Mucosa of descending colon (tissue), 3 donors: ENCODE measurements around the gene BANF2. TPM values are rescaled to one million over a fixed set of nuclear protein-coding genes. Genes with fewer than 3 reads are reported as not detected.
A peak's percentile ranks its signal among the peaks of the same experiment; 100 is the strongest.

Experiments used
- ATAC-seq: fragments of 200-7000 bp; cut with Tn5 transposase; one replicate; pipeline ENCODE4 v1.9.1; 2020; ENCODE audit warnings: mild to moderate bottlenecking, moderate library complexity
- DNase-seq, 3 donors: peaks; one replicate each; pipeline ENCODE4 v3.0.0-alpha.2; 2020
- H3K36me3 ChIP-seq: fragments of 200-600 bp; one replicate; pipeline ENCODE4 v1.8.0; 2021; ENCODE audit warnings: low read depth, mild to moderate bottlenecking
- H3K4me1 ChIP-seq: fragments of 200-600 bp; one replicate; pipeline ENCODE4 v1.8.0; 2021; ENCODE audit warnings: low read depth, mild to moderate bottlenecking
- H3K4me3 ChIP-seq: fragments of 200-600 bp; one replicate; pipeline ENCODE4 v1.8.0; 2021; ENCODE audit warnings: mild to moderate bottlenecking
- H3K9me3 ChIP-seq: fragments of 200-600 bp; one replicate; pipeline ENCODE4 v1.8.0; 2021; ENCODE audit warnings: mild to moderate bottlenecking
- intact Hi-C, 2 donors: fragments of 100-400 bp; cut with DNase I in 1 of 2; cut with micrococcal nuclease in 1 of 2; formaldehyde crosslinking; loops; one replicate each; pipeline versions ENCODE4 v1.11.0 to v1.11.1; 2022; cut with DNase I, micrococcal nuclease
- total RNA-seq, 3 donors: library from RNA; stranded (reverse); fragmentation: NEBNext Ultra II Directional in 2 of 3; extraction: Animal tissue kit (Norgen Biotek cat#: 25700) in 2 of 3; gene quantifications; one replicate each; pipeline versions ENCODE4 v1.2.1 to v1.2.4, GENCODE V29; 2021 to 2023
- TF ChIP-seq, protein P1 (sequence below): fragments of 200-600 bp; IDR thresholded peaks from one replicate; pipeline ENCODE4 v1.8.0; 2022; ENCODE audit warnings: antibody characterized with exemption, mild to moderate bottlenecking
- donor health status: DM: no; HTN: no; CAD: no; lungs with moderate emphysema.
- donor health status: DM: no; HTN: no; CAD: no.
- donor health status: DM: no; HTN: yes; CAD: no.

The BANF2 gene
- total RNA-seq, 3 donors from 2014 or later = not detected

DNA sequence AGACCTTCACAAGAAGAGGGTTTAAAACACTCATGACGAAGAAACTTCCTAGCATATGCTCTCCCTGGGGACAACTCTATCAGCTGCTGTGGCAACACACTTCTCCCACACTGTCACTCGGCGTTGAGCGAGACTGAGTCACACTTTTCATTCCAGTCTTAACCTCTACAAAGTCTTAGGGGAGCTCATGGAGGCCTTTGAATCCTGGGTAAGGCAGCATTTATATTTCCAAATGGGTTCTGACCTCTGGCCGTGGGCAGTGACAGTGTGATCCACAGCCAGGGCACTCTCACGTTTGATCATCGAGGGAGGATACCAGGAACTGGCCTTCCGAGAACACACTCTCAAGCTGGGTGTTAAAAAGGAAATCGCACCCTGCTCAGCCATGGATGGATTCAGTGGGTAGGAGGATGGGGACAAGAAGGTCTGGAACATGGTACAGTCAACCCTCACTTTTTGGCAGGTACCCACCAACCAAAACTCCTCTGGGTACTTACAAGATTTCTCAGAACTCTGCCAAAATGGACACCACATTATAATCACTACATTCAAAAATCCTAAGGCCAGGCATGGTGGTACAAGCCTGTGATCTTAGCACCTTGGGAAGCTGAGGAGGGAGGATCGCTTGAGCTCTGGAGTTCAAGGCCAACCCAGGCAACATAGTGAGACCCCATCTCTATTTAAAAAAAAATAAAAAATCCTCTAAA lies 37.3 kb upstream of the BANF2 start:
- Histone ChIP-seq H3K4me1 (peaks cover 20% of the 10 kb centered on the region), H3K9me3 (no peaks in the 10 kb centered on the region), H3K4me3 (no peak overlapping the region), H3K36me3 (no peaks in the 10 kb centered on the region)
- intact Hi-C loops = no loop called here
- TF ChIP-seq, protein P1, sequence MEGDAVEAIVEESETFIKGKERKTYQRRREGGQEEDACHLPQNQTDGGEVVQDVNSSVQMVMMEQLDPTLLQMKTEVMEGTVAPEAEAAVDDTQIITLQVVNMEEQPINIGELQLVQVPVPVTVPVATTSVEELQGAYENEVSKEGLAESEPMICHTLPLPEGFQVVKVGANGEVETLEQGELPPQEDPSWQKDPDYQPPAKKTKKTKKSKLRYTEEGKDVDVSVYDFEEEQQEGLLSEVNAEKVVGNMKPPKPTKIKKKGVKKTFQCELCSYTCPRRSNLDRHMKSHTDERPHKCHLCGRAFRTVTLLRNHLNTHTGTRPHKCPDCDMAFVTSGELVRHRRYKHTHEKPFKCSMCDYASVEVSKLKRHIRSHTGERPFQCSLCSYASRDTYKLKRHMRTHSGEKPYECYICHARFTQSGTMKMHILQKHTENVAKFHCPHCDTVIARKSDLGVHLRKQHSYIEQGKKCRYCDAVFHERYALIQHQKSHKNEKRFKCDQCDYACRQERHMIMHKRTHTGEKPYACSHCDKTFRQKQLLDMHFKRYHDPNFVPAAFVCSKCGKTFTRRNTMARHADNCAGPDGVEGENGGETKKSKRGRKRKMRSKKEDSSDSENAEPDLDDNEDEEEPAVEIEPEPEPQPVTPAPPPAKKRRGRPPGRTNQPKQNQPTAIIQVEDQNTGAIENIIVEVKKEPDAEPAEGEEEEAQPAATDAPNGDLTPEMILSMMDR = no peak
- ATAC-seq = peak; percentile 68
- DNase-seq = no peak

GRCh38 chr20:17663040-17663399 lies 36.7 kb upstream of the BANF2 start:
- intact Hi-C loops = no loop called here
- DNase-seq (no peak), ATAC-seq (no peak)
- Histone ChIP-seq H3K36me3 (no peaks in the 10 kb centered on the region), H3K4me1 (peaks cover 20% of the 10 kb centered on the region), H3K9me3 (no peaks in the 10 kb centered on the region), H3K4me3 (no peak overlapping the region)
- TF ChIP-seq, protein P1 = no peak

- DNase-seq (no peak), ATAC-seq (no peak)
- H3K4me3 ChIP-seq = no peak overlapping the region
- intact Hi-C loops = no loop called here
- no peaks in the 10 kb centered on the region for H3K36me3 ChIP-seq
- H3K9me3 ChIP-seq = no peaks in the 10 kb centered on the region
- peaks cover 20% of the 10 kb centered on the region for H3K4me1 ChIP-seq
- TF ChIP-seq, protein P1 = no peak
These were observed 36.3 kb upstream of the BANF2 start for GRCh38 chr20:17663486-17663885.

GRCh38 chr20:17664025-17664633 lies 35.6 kb upstream of the BANF2 start:
- no peaks in the 10 kb centered on the region for H3K36me3 ChIP-seq
- ATAC-seq (no peak), DNase-seq (no peak)
- intact Hi-C loops = no loop called here
- no peaks in the 10 kb centered on the region for H3K9me3 ChIP-seq
- H3K4me1 ChIP-seq = peaks cover 20% of the 10 kb centered on the region
- no peak overlapping the region for H3K4me3 ChIP-seq
- TF ChIP-seq, protein P1 = no peak

DNA sequence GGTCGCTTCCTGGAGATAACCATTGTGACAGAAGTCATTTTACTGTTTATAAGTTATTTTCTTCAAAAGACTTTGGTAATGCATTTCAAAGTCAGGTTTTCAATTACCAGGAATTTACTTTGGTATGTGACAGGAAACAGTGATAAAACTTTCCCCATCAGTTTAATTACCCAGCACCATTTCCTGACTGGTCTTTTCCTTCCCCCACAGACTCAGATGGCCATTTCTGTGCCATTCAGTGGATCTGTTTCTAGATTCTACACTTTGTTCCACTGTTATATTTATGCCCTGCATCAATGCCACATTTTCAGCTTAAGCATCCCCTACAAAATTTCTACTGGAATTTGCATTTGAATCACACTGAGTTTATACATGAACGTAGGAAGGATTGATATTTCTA lies 34.0 kb upstream of the BANF2 start:
- Histone ChIP-seq H3K36me3 (no peaks in the 10 kb centered on the region), H3K9me3 (no peaks in the 10 kb centered on the region), H3K4me3 (no peak overlapping the region), H3K4me1 (peaks cover 20% of the 10 kb centered on the region)
- intact Hi-C loops = no loop called here
- DNase-seq (no peak), ATAC-seq (no peak)
- TF ChIP-seq, protein P1 = no peak
